Endothelial cell of umbilical vein (primary cell): ENCODE measurements around the gene MIPEP. TPM values are rescaled to one million over a fixed set of nuclear protein-coding genes. Genes with fewer than 3 reads are reported as not detected.

Source experiments
- BruUV-seq: library from RNA; stranded (reverse); fragments of 400-500 nt; replicated peaks from 2 replicates; lab custom pipeline; 2021; lab: Mats Ljungman, UMichigan
- CTCF ChIA-PET: fragments of 300-600, 350-600 bp; sonication (Branson Sonifier 250); formaldehyde crosslinking; loops from one replicate; lab custom pipeline; 2021; ENCODE audit warnings: antibody characterized with exemption, inconsistent platforms; lab: Charles Lee
- POLR2A ChIA-PET: fragments of 300-600, 350-600 bp; sonication (Branson Sonifier 250); formaldehyde crosslinking; loops from one replicate; lab custom pipeline; 2021; ENCODE audit warnings: antibody characterized with exemption, inconsistent platforms; lab: Charles Lee
- DNase-seq: peaks from one replicate; pipeline ENCODE4 v3.0.0-alpha.2; 2011; ENCODE audit warnings: low read depth, low spot score
- FAIRE-seq: peaks from 2 replicates; lab custom pipeline; 2011; peaks lifted over from hg19 to GRCh38; lab: Jason Lieb, UNC
- H2AFZ ChIP-seq: 2 replicates; pipeline ENCODE4 v1.6.0; 2012; ENCODE audit warnings: low read depth, low read length, control low read depth, inconsistent platforms
- H3K27ac ChIP-seq: 2 replicates; pipeline ENCODE4 v1.5.1; 2011; ENCODE audit warnings: low read depth, mild to moderate bottlenecking, control low read depth, low read length, moderate library complexity; ENCODE audit not compliant: insufficient read depth
- H3K27me3 ChIP-seq, 2 experiments: 2 replicates each; pipeline versions ENCODE4 v1.6.0 to v1.6.1; 2011; ENCODE audit warnings: low read length in 2 of 2, mixed read lengths in 1 of 2; ENCODE audit not compliant: control insufficient read depth in 2 of 2, insufficient read depth in 2 of 2
- H3K36me3 ChIP-seq, 2 experiments: 2 replicates in 1 of 2; 3 replicates in 1 of 2; pipeline ENCODE4 v1.5.1; 2011; ENCODE audit warnings: low read length in 2 of 2, mild to moderate bottlenecking in 1 of 2, moderate library complexity in 1 of 2; ENCODE audit not compliant: control insufficient read depth in 2 of 2, insufficient read depth in 2 of 2; ENCODE audit errors: extremely low read depth in 1 of 2
- H3K4me1 ChIP-seq: 3 replicates; pipeline ENCODE4 v1.5.1; 2011; ENCODE audit warnings: mild to moderate bottlenecking, low read length; ENCODE audit not compliant: control insufficient read depth, insufficient read depth; ENCODE audit errors: extremely low read depth
- H3K4me2 ChIP-seq: 2 replicates; pipeline ENCODE4 v1.6.1; 2011; ENCODE audit warnings: low read length, control low read depth, mixed read lengths; ENCODE audit not compliant: insufficient read depth
- H3K4me3 ChIP-seq, 3 experiments: fragments of 200-600 bp in 1 of 3; sonication (generic), shearing (Covaris generic) in 1 of 3; replicated peaks in 1 of 3; 2 replicates each; pipeline ENCODE4 v1.5.1; 2011 to 2016; ENCODE audit warnings: control low read depth in 3 of 3, low read length in 3 of 3, mild to moderate bottlenecking in 2 of 3, inconsistent platforms in 1 of 3, low read depth in 1 of 3, moderate library complexity in 1 of 3; ENCODE audit not compliant: insufficient read depth in 1 of 3
- H3K79me2 ChIP-seq: 2 replicates; pipeline ENCODE4 v1.6.0; 2012; ENCODE audit warnings: low read length, inconsistent platforms; ENCODE audit not compliant: control insufficient read depth, insufficient read depth
- H3K9ac ChIP-seq: replicated peaks from 2 replicates; pipeline ENCODE3; 2011; ENCODE audit warnings: low read length, control low read depth; ENCODE audit not compliant: insufficient read depth; ENCODE audit errors: extremely low read depth
- H3K9me1 ChIP-seq: replicated peaks from 3 replicates; pipeline ENCODE4 v1.6.0; 2011; ENCODE audit warnings: mild to moderate bottlenecking, low read length; ENCODE audit not compliant: control insufficient read depth, insufficient read depth; ENCODE audit errors: extremely low read depth
- H3K9me3 ChIP-seq: replicated peaks from 2 replicates; pipeline ENCODE4 v1.5.1; 2012; ENCODE audit warnings: low read length, inconsistent platforms; ENCODE audit not compliant: control insufficient read depth, insufficient read depth
- H4K20me1 ChIP-seq: replicated peaks from 2 replicates; pipeline ENCODE3; 2011; ENCODE audit warnings: mild to moderate bottlenecking, low read length; ENCODE audit not compliant: control insufficient read depth, insufficient read depth; ENCODE audit errors: extremely low read depth
- CTCF ChIP-seq, 2 donors: IDR thresholded peaks; 1 replicate in 1 of 2; 2 replicates in 1 of 2; pipeline ENCODE4 v1.5.1; 2011; ENCODE audit warnings: low read length in 2 of 2, mild to moderate bottlenecking in 2 of 2, moderate library complexity in 2 of 2, control low read depth in 1 of 2, inconsistent platforms in 1 of 2, low read depth in 1 of 2; ENCODE audit not compliant: insufficient read depth in 1 of 2; ENCODE audit errors: extremely low read depth in 1 of 2
- EZH2 ChIP-seq: IDR thresholded peaks from 2 replicates; pipeline ENCODE4 v1.6.1; 2012; ENCODE audit warnings: borderline replicate concordance, low read depth, mild to moderate bottlenecking, moderate library complexity, low read length, inconsistent platforms; ENCODE audit not compliant: severe bottlenecking
- FOS ChIP-seq: IDR thresholded peaks from 2 replicates; pipeline ENCODE4 v1.6.1; 2011; ENCODE audit warnings: mild to moderate bottlenecking, low read length, moderate library complexity, borderline replicate concordance; ENCODE audit not compliant: insufficient read depth
- GATA2 ChIP-seq: IDR thresholded peaks from 2 replicates; pipeline ENCODE4 v1.7.0; 2011; ENCODE audit warnings: low read depth, mild to moderate bottlenecking, moderate library complexity, mixed read lengths, low read length; ENCODE audit not compliant: insufficient read length, insufficient read depth
- JUN ChIP-seq: IDR thresholded peaks from 2 replicates; pipeline ENCODE4 v1.6.1; 2011; ENCODE audit warnings: borderline replicate concordance, low read depth; ENCODE audit not compliant: insufficient read length, insufficient read depth
- MAX ChIP-seq: IDR thresholded peaks from 2 replicates; pipeline ENCODE4 v1.6.1; 2011; ENCODE audit not compliant: insufficient read depth, insufficient read length
- MYC ChIP-seq: IDR thresholded peaks from one replicate; pipeline ENCODE4 v1.6.1; 2011; ENCODE audit warnings: mild to moderate bottlenecking, low read depth, low read length
- POLR2A ChIP-seq: IDR thresholded peaks from 2 replicates; pipeline ENCODE4 v1.6.1; 2012; ENCODE audit warnings: low read depth, mild to moderate bottlenecking, control low read depth, low read length
- dilution Hi-C: fragments of 300-500 bp; cut with MboI; formaldehyde crosslinking; loops from one replicate; pipeline ENCODE4 v1.15.0; 2019; ENCODE audit warnings: low sequenced_read_pairs; ENCODE audit not compliant: extremely low pct_ligation_motif_present
- intact Hi-C: fragments of 100-400 bp; cut with micrococcal nuclease; formaldehyde crosslinking; loops from one replicate; pipeline ENCODE4 v1.10.0; 2022
- polyA plus RNA-seq, 4 experiments: library from polyadenylated mRNA; depleted of rRNA in 3 of 4; stranded (reverse) in 3 of 4; unstranded in 1 of 4; fragments of >200 nt; gene quantifications; 2 replicates each; pipeline versions ENCODE4 v1.2.1 to v1.2.3, GENCODE V29; 2011 to 2012; ENCODE audit warnings: missing spikeins in 1 of 4
- total RNA-seq: library from RNA; stranded (reverse); gene quantifications from 2 replicates; pipeline ENCODE4 v1.2.3, GENCODE V29; 2021

MIPEP gene
- total and polyA plus RNA-seq, 2 donors (not counting 3 experiments of a cell fraction or from before 2014, with no cell fraction given) = 12.4 to 19.2 TPM

GRCh38 chr13:23744315-23744714, 144.9 kb downstream of the MIPEP start:
- no peaks in the 10 kb centered on the region for H3K79me2 ChIP-seq
- H3K36me3 ChIP-seq = no peaks in the 10 kb centered on the region
- BruUV-seq = no TSS peak
- DNase-seq = no peak
- H3K27me3 ChIP-seq = no peaks in the 10 kb centered on the region
- intact Hi-C loops = no loop called here
- no peaks in the 10 kb centered on the region for H4K20me1 ChIP-seq
- ChIA-PET POLR2A (no interaction called here), CTCF (interaction anchor here (0.6 to 1.7 kb wide), 2 partner anchors 13 to 114 kb away, joined by 3 to 4 read pairs; no protein-coding TSS in a partner anchor)
- dilution Hi-C loops = no loop called here
- FAIRE-seq = no peak
- no peak overlapping the region for H3K27ac ChIP-seq
- no peaks in the 10 kb centered on the region for H3K9me3 ChIP-seq
- H3K4me3 ChIP-seq = no peak overlapping the region
- no peak overlapping the region for H3K9ac ChIP-seq
- TF ChIP-seq CTCF (IDR thresholded peaks at IDR 0.05; ENCODE audit: extremely low read depth in 1 of 2, insufficient read depth in 1 of 2, low read depth in 1 of 2, low read length in 2 of 2) = no peak
- TF ChIP-seq FOS = no peak
- no peak for TF ChIP-seq MAX
- no peak for TF ChIP-seq POLR2A
- TF ChIP-seq MYC = no peak
- TF ChIP-seq JUN = no peak
- no peak for TF ChIP-seq GATA2
- no peak for TF ChIP-seq EZH2
- no peaks in the 10 kb centered on the region for H3K4me1 ChIP-seq
- no peaks in the 10 kb centered on the region for H3K9me1 ChIP-seq
- no peak overlapping the region for H2AFZ ChIP-seq
- no peak overlapping the region for H3K4me2 ChIP-seq
